ENCODE results near the gene EGLN2.
"Not testable (repeated sequence)": the region's sequence is repeated elsewhere in the genome, so short reads cannot be mapped to it uniquely, and the experiment has no call there.

Gene EGLN2

DNA sequence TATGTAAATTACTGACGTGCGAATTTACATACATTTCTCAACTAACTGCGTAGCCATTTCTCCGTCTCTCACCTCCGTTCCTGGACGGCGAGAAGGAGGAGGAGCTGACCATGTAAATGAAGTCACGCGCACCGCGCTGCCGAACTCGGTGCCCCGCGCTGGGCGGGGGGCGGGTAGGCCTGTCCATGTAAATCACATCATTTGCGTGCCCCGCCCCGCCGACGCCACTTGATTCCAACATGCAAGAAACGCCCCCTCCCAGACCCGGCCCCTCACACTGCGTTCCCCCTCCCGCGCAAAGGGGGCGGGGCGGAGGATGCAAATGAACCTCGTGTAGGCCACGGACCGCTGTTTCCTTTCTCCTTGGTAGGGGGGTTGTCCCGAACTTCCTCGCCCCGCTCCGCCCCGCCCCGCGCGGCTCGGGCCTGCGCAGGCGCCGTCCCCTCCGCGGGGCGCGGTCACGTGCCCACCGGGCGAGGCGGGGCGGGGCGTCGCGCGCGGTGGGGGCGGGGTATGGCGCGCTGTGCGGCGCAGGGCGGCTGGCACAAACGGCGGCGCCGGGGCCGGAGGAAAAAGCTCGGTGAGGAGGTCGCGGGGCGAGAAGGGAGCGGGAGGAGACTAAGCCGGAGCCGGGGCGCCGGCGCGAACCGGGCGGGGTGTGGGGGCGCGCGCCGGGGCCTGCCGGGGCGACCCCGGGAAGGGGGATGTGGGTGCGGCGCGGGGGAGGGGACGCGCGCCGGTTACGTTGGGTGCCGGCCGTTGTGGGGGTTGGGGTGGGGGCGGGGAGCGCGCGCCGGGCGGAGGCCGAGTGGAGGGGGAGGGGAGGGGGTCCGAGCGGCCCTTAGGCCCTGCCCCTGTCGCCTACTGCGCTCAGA lies at the start of gene EGLN2:
Gene EGLN2, plus strand, starts transcription at position 509 of the 875 bp plus-strand sequence. CDS start 1,382 bp downstream, outside the sequence.
- DNase-seq = peak; percentile 99

- peak; percentile 100 for DNase-seq
Observed at GRCh38 chr19:40750058-40750873, 48.7 kb upstream of the EGLN2 start, which contains the start of gene ACTMAP. TSS of gene ACTMAP (minus strand) at chr19:40750477. CDS start at chr19:40749803, 674 bp downstream.

GRCh38 chr19:40750874-40751537 lies 48.0 kb upstream of the EGLN2 start, which contains the start of gene SNRPA:
TSS of gene SNRPA (plus strand) at chr19:40751203. CDS start at chr19:40751409, 206 bp downstream.
- DNase-seq = peak; percentile 99

DNA sequence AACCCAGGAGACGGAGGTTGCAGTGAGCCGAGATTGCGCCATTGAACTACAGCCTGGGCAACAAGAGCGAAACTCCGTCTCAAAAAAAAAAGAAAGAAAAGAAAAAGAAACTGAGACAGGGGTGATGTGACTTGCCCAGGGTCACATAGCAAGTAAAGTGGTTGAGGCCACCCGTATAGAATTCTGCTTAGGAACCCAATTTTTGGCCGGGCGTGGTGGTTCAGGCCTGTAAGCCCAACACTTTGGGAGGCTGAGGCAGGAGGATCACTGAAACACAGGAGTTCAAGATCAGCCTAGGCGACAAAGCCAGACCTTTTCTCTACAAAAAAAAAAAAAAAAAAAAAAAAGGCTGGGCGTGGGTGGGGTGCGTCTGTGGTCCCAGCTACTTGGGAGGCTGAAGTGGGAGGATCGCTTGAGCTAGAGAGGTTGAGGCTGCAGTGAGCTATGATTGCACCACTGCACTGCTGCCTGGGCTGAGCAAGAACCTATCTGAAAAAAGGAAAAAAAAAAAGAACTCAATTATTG lies 46.7 kb upstream of the EGLN2 start:
- DNase-seq = no peak

DNA sequence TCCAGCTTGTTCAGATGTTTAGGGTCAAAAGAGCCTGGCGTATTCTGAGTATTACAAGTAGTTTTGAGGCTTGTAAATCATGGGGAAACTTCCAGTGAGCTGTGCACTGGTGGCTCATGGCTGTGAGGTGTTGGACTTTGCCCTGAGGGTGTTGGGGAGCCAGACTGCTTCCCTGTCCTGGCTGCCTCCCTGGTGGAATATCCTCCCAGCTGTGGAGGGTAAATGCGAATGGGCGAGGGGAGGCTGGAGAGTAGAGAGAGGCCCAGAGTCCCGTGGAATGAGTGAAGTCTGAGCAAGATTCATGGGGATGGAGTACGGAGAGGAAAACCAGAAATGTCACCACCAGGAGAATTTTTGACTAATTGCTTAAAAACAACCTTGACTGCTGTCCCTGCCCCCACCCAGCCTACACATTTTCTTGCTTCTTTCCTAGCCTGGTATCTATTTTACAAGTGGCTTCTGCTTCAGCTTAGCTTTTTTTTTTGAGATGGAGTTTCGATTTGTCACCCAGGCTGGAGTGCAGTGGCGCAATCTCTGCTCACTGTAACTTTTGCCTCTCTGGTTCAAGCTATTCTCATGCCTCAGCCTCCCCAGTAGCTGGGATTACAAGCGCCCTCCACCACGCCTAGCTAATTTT lies 44.3 kb upstream of the EGLN2 start:
- DNase-seq = no peak

GRCh38 chr19:40755248-40755624 lies 43.8 kb upstream of the EGLN2 start:
- no peak for DNase-seq

DNA sequence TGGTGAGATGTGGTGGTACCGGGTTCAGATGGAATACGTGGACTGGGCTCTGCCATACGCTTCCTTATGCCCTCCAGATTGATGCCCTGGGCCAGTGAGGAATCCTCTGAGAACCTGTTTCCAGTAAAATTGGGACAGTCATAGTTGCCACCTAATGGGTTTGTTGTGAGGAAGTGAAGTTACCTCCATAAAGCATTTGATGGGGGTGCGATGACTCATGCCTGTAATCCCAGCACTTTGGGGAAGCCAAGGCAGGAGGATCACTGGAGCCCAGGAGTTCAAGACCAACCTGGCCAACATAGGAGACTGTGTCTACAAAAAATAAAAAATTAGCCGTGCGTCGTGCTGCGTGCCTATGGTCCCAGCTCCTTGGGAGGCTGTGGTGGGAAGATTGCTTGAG lies 43.2 kb upstream of the EGLN2 start:
- no peak for DNase-seq

- DNase-seq = no peak
Observed at GRCh38 chr19:40756502-40757110, 42.4 kb upstream of the EGLN2 start.

DNA sequence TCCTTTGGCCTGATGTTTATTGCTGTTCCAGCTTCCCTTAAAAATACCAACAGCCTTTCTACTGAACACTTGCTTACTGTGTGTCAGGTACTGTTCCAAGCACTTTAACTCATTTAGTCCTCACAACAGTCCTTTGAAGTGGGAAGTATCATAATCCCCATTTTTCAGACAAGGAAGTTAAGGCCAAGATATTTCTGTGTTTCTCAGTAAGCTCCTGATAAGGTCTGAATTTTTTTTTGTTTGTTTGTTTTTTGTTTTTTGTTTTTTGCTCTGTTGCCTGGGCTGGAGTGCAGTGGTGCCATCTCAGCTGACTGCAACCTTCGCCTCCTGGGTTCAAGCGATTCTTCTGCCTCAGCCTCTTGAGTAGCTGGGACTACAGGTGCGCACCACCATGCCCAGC lies 40.5 kb upstream of the EGLN2 start:
- DNase-seq = no peak

DNA sequence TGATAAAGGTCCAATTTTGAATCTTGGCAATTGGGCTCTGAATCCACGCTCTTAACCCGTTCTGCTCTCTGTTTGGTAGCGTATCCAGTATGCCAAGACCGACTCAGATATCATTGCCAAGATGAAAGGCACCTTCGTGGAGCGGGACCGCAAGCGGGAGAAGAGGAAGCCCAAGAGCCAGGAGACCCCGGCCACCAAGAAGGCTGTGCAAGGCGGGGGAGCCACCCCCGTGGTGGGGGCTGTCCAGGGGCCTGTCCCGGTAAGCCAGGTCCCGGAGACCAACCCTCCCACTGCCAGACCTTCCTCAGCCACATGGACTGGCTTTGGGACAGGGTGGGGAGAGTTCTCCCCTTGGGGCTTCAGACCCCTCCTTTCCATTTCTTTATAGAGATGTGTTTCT lies 39.6 kb upstream of the EGLN2 start:
- DNase-seq = no peak

- DNase-seq = no peak
Observed at GRCh38 chr19:40762754-40763470, 36.1 kb upstream of the EGLN2 start.

- no peak for DNase-seq
Observed at GRCh38 chr19:40763526-40763925, 35.5 kb upstream of the EGLN2 start.

DNA sequence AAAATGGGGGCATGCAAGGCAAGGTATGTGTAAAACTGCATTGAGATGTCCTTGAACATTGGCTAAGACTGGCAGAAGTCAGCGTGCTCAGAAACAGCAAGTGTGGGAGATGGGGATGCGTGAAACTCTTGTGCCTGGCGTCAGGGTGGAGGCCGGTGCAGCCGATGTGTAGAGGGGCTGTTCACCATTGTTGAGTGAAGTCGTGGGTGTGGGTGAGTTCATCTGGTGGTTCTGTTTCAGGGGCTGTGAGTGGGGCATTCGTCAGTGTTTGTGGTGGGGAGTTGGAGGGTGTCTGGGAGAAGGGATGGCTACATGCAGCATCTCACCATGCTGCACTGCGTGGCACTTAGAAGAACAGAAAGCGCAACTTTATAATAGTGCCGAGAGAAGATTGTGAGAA lies 35.0 kb upstream of the EGLN2 start:
- no peak for DNase-seq

GRCh38 chr19:40766385-40766784 lies 32.6 kb upstream of the EGLN2 start:
- DNase-seq = not testable (repeated sequence)

- no peak for DNase-seq
Observed at GRCh38 chr19:40768869-40769268, 30.1 kb upstream of the EGLN2 start.

GRCh38 chr19:40771101-40771862 lies 27.7 kb upstream of the EGLN2 start:
- peak; percentile 47 for DNase-seq

GRCh38 chr19:40774916-40775631 lies 23.9 kb upstream of the EGLN2 start, which contains the start of gene MIA:
TSS of gene MIA (plus strand) at chr19:40775521. CDS start at chr19:40775543, 22 bp downstream.
- DNase-seq = no peak

- no peak for DNase-seq
Observed at GRCh38 chr19:40775632-40776022, 23.4 kb upstream of the EGLN2 start.

- DNase-seq = no peak
Observed at GRCh38 chr19:40776364-40776763, 22.6 kb upstream of the EGLN2 start.

All from SHP77 treated with DMSO at 0.1 percent for 48 hours (cell line).